GM12878 (cell line): Measurements from ENCODE around the gene PRMT7. TPM values are rescaled to one million over a fixed set of nuclear protein-coding genes. Genes with fewer than 3 reads are reported as not detected.

Source experiments
- ATF7 ChIP-seq: fragments of 450-650 bp; IDR thresholded peaks from 2 replicates; pipeline ENCODE4 v1.6.1; 2016; ENCODE audit warnings: low read depth, mild to moderate bottlenecking
- BRCA1 ChIP-seq: IDR thresholded peaks from 2 replicates; pipeline ENCODE4 v1.6.1; 2011; ENCODE audit warnings: low read depth, low read length, improper control_type of control experiment
- CBX3 ChIP-seq: fragments of 200-600 bp; sonication (generic); IDR thresholded peaks from 2 replicates; pipeline ENCODE4 v1.6.1; 2016; ENCODE audit warnings: low read depth, borderline replicate concordance
- CHD1 ChIP-seq: IDR thresholded peaks from 2 replicates; pipeline ENCODE4 v1.6.1; 2012; ENCODE audit warnings: low read depth, low read length, improper control_type of control experiment
- DPF2 ChIP-seq: fragments of 450-650 bp; IDR thresholded peaks from 2 replicates; pipeline ENCODE4 v1.6.1; 2017; ENCODE audit warnings: mild to moderate bottlenecking
- ELK1 ChIP-seq: IDR thresholded peaks from 2 replicates; pipeline ENCODE4 v1.6.1; 2012; ENCODE audit warnings: low read depth, low read length, improper control_type of control experiment
- ESRRA ChIP-seq: IDR thresholded peaks from 2 replicates; pipeline ENCODE4 v1.6.1; 2012; ENCODE audit warnings: mild to moderate bottlenecking, low read length, improper control_type of control experiment
- HSF1 ChIP-seq: fragments of 150-350 bp; IDR thresholded peaks from 2 replicates; pipeline ENCODE4 v1.6.1; 2014; ENCODE audit warnings: mild to moderate bottlenecking, low read depth, low read length
- IKZF2 ChIP-seq, 2 experiments: fragments of 450-650 bp; IDR thresholded peaks; 2 replicates each; pipeline ENCODE4 v1.6.1; 2017; ENCODE audit warnings: mild to moderate bottlenecking in 2 of 2, moderate library complexity in 2 of 2
- JUNB ChIP-seq: IDR thresholded peaks from 2 replicates; pipeline ENCODE4 v1.6.1; 2016; ENCODE audit warnings: antibody characterized with exemption, mild to moderate bottlenecking
- MTA2 ChIP-seq: fragments of 450-650 bp; IDR thresholded peaks from 2 replicates; pipeline ENCODE4 v1.6.1; 2016; ENCODE audit warnings: low read depth, mild to moderate bottlenecking, moderate library complexity
- MYB ChIP-seq: fragments of 150-350 bp; IDR thresholded peaks from 2 replicates; pipeline ENCODE4 v1.6.1; 2014; ENCODE audit warnings: mild to moderate bottlenecking, low read depth, low read length, borderline replicate concordance
- RUNX3 ChIP-seq: IDR thresholded peaks from 2 replicates; pipeline ENCODE4 v1.6.1; 2012; ENCODE audit warnings: low read length, inconsistent platforms
- SREBF1 ChIP-seq: IDR thresholded peaks from 2 replicates; pipeline ENCODE4 v1.6.1; 2012; ENCODE audit warnings: mild to moderate bottlenecking, low read length
- TBL1XR1 ChIP-seq: IDR thresholded peaks from 2 replicates; pipeline ENCODE4 v1.6.1; 2012; ENCODE audit warnings: low read depth, low read length, improper control_type of control experiment
- TCF3 ChIP-seq: IDR thresholded peaks from 2 replicates; pipeline ENCODE4 v1.6.1; 2012; ENCODE audit warnings: low read depth, mild to moderate bottlenecking, low read length, borderline replicate concordance; ENCODE audit not compliant: insufficient read depth
- ZBTB11 ChIP-seq: fragments of 450-650 bp; formaldehyde crosslinking; IDR thresholded peaks from 2 replicates; pipeline ENCODE4 v1.5.0; 2022; ENCODE audit warnings: mild to moderate bottlenecking, missing genetic modification characterization
- ZBTB33 ChIP-seq: fragments of 450-650 bp; IDR thresholded peaks from 2 replicates; pipeline ENCODE4 v1.6.1; 2017; ENCODE audit warnings: mild to moderate bottlenecking
- ZNF592 ChIP-seq: fragments of 450-650 bp; IDR thresholded peaks from 2 replicates; pipeline ENCODE4 v1.6.1; 2017; ENCODE audit warnings: mild to moderate bottlenecking, moderate library complexity
- polyA plus RNA-seq, 11 experiments: library from polyadenylated mRNA; depleted of rRNA in 4 of 11; unstranded in 6 of 11; stranded (reverse) in 5 of 11; fragments of >200 nt; fragmentation: Nextera tagmentation in 4 of 11; fragmentation: Illumina TruSeq in 1 of 11; extraction: Ambion mirVana in 4 of 11; extraction: Trizol in 1 of 11; gene quantifications; 1 replicate in 1 of 11; 2 replicates in 10 of 11; pipeline versions ENCODE4 v1.2.1 to v1.2.3, GENCODE V29; 2011 to 2016; ENCODE audit warnings: inconsistent platforms in 2 of 11, missing spikeins in 2 of 11, low read depth in 1 of 11
- total RNA-seq, 4 experiments: library from RNA; depleted of rRNA in 3 of 4; stranded (reverse); fragments of >200 nt in 3 of 4; fragmentation: Illumina TruSeq in 1 of 4; extraction: Trizol in 1 of 4; gene quantifications; 2 replicates each; pipeline versions ENCODE4 v1.2.1 to v1.2.3, GENCODE V29; 2013 to 2021

The PRMT7 gene
- total and polyA plus RNA-seq, 10 of the 15 experiments (the other 5 are each of a cell fraction or from before 2014, with no cell fraction given): 5.1 to 56.1 (median 42.0) TPM

- TF ChIP-seq ZBTB11 (CRISPR knock-in tag) (no peak), JUNB (peak; percentile 34), MYB (no peak), HSF1 (no peak), CBX3 (no peak), ZBTB33 (no peak), DPF2 (no peak; the same call in 1 of the 2 replicates), ESRRA (no peak), RUNX3 (peak; percentile 99), IKZF2 (IDR thresholded peaks at IDR 0.05) (peak; percentile 93 to 96), ELK1 (no peak), MTA2 (peak; percentile 81; the same call in 1 of the 2 replicates), CHD1 (peak; percentile 93; the same call in 1 of the 2 replicates), TCF3 (peak; percentile 54; the same call in 1 of the 2 replicates), BRCA1 (no peak), TBL1XR1 (no peak), ATF7 (peak; percentile 66), ZNF592 (no peak), SREBF1 (no peak)
Measured at GRCh38 chr16:68275611-68276191, 35.1 kb upstream of the PRMT7 start (continued).
